ENCODE results near the gene TSPY3. TPM values are rescaled to one million over a fixed set of nuclear protein-coding genes. Genes with fewer than 3 reads are reported as not detected.

Gene TSPY3
- total RNA-seq (2022; extraction: Qiagen RNA extraction): not detected in 5 replicates

GRCh38 chrY:9398121-9398520 lies at the start of gene TSPY3:
Gene TSPY3, plus strand, starts transcription at chrY:9398421. Its CDS starts 46 bp downstream, at chrY:9398467.

GRCh38 chrY:9357497-9357896 lies 40.7 kb upstream of the TSPY3 start, which contains the start of gene TSPY8:
Gene TSPY8, plus strand, starts transcription at chrY:9357797. Its CDS starts 46 bp downstream, at chrY:9357843.

Other genes starting within 250 kb of the TSPY3 start
- not detected in 5 replicates for gene TSPY4, start 61.0 kb upstream of the TSPY3 start, total RNA-seq (2022; extraction: Qiagen RNA extraction)
- not detected in 5 replicates for gene TSPY8, start 40.6 kb upstream of the TSPY3 start, total RNA-seq (2022; extraction: Qiagen RNA extraction)
- gene TSPY1, start 68.5 kb downstream of the TSPY3 start, total RNA-seq (2022; extraction: Qiagen RNA extraction): not detected in 5 replicates
- not detected in 5 replicates for gene TSPY9, start 88.8 kb downstream of the TSPY3 start, total RNA-seq (2022; extraction: Qiagen RNA extraction)
- gene TSPY10, start 129.5 kb downstream of the TSPY3 start, total RNA-seq (2022; extraction: Qiagen RNA extraction): not detected in 5 replicates

All from A549 treated with AZD2906 at 1 μM for 4 hours (cell line).